ENCODE data around the gene MYL11. TPM values are rescaled to one million over a fixed set of nuclear protein-coding genes. Genes with fewer than 3 reads are reported as not detected.

Gene MYL11
- total RNA-seq, 1 donor from 2014 or later, result not detected

DNA sequence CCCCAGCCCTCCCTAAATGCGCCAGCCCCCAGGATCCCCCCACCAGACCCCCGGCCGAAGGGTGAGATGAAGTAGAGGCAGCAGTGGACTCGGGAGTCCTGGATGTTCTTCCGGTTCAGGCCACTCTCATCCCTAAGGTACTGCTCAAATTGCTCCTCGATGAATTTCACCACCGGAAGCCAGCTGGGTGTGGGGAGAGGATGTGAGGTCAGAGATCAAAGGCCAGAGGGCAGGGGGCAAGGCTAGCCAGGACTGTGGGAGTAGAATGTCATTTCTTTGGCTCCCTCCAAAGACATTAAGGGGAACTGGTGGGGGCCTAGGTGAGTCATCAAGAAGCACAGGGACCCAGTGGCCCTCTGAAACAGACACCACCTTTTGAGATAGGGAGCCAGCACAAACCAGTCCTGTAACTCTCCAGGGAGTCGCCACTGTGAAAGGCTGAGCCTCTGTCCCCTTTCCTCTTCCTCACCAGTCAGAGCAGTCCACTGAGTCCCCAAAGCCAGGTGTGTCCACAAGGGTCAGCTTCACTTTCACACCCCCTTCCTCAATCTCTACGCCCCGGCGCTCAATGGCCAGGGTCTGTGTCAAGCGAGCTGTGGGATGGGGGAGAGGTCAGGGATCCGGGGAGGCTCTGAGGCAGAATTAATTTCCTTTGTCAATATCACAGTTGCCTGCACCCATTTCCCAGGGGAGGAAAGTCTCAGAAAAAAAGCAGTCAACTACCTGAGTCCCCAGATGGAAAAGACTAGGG is 6.9 kb downstream of the MYL11 start:
- no peaks in the 10 kb centered on the region for H3K27me3 ChIP-seq (ENCODE audit: low read depth)
- peaks cover 20% of the 10 kb centered on the region for H3K4me1 ChIP-seq
- H3K36me3 ChIP-seq, result no peaks in the 10 kb centered on the region
- no peak for TF ChIP-seq CTCF (IDR thresholded peaks at IDR 0.05; ENCODE audit: borderline replicate concordance)
- intact Hi-C loops (cut with micrococcal nuclease), result no loop called here
- DNase-seq, result no peak
- no peak overlapping the region for H3K27ac ChIP-seq (replicated peaks)
- H3K9me3 ChIP-seq (replicated peaks), result no peaks in the 10 kb centered on the region
- no peak overlapping the region for H3K4me3 ChIP-seq

DNA sequence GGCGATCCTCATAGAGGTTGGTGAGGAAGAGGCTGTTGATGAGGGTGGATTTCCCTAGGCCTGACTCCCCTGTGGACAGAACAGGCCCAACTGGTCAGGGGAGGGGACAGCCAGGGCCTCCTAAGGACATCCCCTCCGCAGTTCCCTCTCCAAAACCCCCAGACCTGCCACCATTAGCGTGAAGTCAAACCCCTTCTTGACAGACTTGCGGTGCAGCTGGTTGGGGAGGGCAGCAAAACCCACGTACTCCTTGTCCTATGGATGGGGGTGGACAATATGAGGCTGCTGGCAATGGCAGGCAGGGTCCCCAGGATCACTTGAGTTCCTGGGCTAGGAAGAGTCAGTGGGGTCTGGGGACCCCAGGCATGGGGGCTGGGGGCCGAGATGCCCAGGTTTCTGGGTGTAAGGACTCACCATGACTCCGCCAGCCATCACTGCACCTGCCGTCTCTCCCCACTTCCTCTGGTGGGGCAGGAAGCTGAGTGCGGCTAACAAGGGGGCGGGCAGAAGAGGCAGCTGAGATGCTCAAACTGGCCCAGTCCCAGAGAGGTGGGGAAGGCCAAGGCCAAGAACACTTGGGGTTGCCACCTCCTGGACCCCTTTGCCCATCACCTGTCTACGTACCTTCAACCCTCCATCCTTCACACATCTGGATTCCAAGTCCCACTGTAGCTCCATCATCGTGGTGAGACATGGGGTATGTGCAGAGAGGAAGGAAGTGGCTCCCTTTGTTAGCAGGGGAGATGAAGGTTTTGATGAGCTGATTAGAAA is 7.7 kb downstream of the MYL11 start, which contains the start of gene SEPTIN1:
Gene SEPTIN1, minus strand, starts transcription at position 451 of the 771 bp plus-strand sequence. Its CDS starts 19 bp downstream, at position 432.
- Histone ChIP-seq H3K9me3 (replicated peaks) (no peaks in the 10 kb centered on the region), H3K4me3 (no peak within 1 kb of the TSS), H3K27ac (replicated peaks) (no peak within 1 kb of the TSS), H3K36me3 (no peaks in the 10 kb centered on the region), H3K4me1 (peaks cover 14% of the 10 kb centered on the region), H3K27me3 (ENCODE audit: low read depth) (no peaks in the 10 kb centered on the region)
- no peak for TF ChIP-seq CTCF (IDR thresholded peaks at IDR 0.05; ENCODE audit: borderline replicate concordance)
- intact Hi-C loops (cut with micrococcal nuclease), result no loop called here
- DNase-seq, result no peak

GRCh38 chr16:30383521-30383920 is 8.9 kb downstream of the MYL11 start:
- DNase-seq, result no peak
- TF ChIP-seq CTCF (IDR thresholded peaks at IDR 0.05; ENCODE audit: borderline replicate concordance), result no peak
- H3K4me3 ChIP-seq, result no peak overlapping the region

GRCh38 chr16:30394592-30395154 is 20.1 kb downstream of the MYL11 start:
- TF ChIP-seq CTCF (IDR thresholded peaks at IDR 0.05; ENCODE audit: borderline replicate concordance), result no peak
- no peak for DNase-seq
- H3K9me3 ChIP-seq (replicated peaks), result no peaks in the 10 kb centered on the region
- peaks cover 30% of the 10 kb centered on the region for H3K4me1 ChIP-seq
- H3K36me3 ChIP-seq, result peaks cover 15% of the 10 kb centered on the region
- intact Hi-C loops (cut with micrococcal nuclease), result no loop called here
- no peaks in the 10 kb centered on the region for H3K27me3 ChIP-seq (ENCODE audit: low read depth)
- peak overlapping the region; percentile 92 for H3K27ac ChIP-seq (replicated peaks)
- peak overlapping the region; percentile 94 for H3K4me3 ChIP-seq

More at GRCh38 chr16:30383521-30383920, 8.9 kb downstream of the MYL11 start:
- Histone ChIP-seq H3K9me3 (replicated peaks) (no peaks in the 10 kb centered on the region), H3K36me3 (no peaks in the 10 kb centered on the region), H3K27me3 (ENCODE audit: low read depth) (no peaks in the 10 kb centered on the region), H3K27ac (replicated peaks) (no peak overlapping the region), H3K4me1 (peaks cover 11% of the 10 kb centered on the region)
- intact Hi-C loops (cut with micrococcal nuclease), result no loop called here

DNA sequence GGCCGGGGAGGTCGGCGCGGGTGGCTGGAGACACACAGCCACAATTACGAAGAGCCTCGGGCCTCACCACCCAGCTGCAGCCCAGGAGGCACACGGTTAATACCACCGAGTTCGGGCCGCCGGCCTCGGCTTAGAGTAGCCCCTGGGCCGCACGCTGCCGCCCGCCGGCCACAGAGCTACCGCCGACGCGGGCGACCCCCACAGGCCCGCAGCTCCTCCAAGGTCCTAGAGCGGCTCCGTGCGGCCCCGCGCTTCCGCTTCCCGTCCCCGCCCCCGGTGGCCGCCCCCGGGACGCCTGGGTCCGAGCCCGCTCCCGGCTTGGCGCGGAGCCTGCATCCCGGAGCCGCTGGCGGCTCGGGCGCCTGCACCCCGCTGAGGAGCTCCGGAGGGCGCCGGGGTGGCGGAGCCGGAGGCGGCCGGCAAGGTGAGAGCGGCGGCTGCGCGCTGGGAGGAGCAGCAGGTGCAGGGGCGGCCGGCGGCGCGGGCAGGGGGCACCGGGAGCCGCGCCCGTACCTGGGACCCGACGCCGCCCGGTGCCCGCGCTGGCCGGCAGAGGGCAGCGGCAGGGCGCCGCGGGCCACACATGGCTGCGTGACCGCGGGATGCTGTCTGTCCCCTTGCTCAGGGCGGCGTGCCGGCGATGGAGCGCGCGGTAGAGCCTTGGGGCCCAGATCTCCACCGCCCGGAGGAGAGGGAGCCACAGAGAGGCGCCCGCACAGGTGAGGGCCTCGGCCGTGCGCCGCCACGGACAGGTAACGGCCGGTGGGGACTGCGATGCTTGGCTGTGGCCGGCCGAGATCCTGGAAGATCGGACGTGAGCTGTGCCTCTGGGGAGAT is 20.8 kb downstream of the MYL11 start, which contains the start of gene ZNF48:
Gene ZNF48, plus strand, starts transcription at position 266 of the 837 bp plus-strand sequence. Its CDS starts 375 bp downstream, at position 641.
- Histone ChIP-seq H3K9me3 (replicated peaks) (no peaks in the 10 kb centered on the region), H3K27me3 (ENCODE audit: low read depth) (no peaks in the 10 kb centered on the region), H3K4me3 (peak within 1 kb of the TSS; percentile 94), H3K4me1 (peaks cover 37% of the 10 kb centered on the region), H3K27ac (replicated peaks) (peak within 1 kb of the TSS; percentile 92), H3K36me3 (peaks cover 15% of the 10 kb centered on the region)
- peak; percentile 88 for DNase-seq
- intact Hi-C loops (cut with micrococcal nuclease), result no loop called here
- peak; percentile 49 for TF ChIP-seq CTCF (IDR thresholded peaks at IDR 0.05; ENCODE audit: borderline replicate concordance)
